SJCRH30 (cell line): Measurements from ENCODE around the gene TAS1R3. TPM values are rescaled to one million over a fixed set of nuclear protein-coding genes. Genes with fewer than 3 reads are reported as not detected.

Experiments used
- DNase-seq, 2 experiments: peaks; one replicate each; pipeline ENCODE4 v3.0.0-alpha.2; 2015 to 2020
- H3K27ac ChIP-seq: fragments of 250-450 bp; sonication (Bioruptor Pico); 2 replicates; pipeline ENCODE4 v1.5.1; 2020; ENCODE audit warnings: mild to moderate bottlenecking, moderate library complexity
- H3K27me3 ChIP-seq: fragments of 250-450 bp; sonication (Bioruptor Pico); 2 replicates; pipeline ENCODE4 v1.5.1; 2020; ENCODE audit warnings: mild to moderate bottlenecking, moderate library complexity
- H3K36me3 ChIP-seq: fragments of 250-450 bp; sonication (Bioruptor Pico); 2 replicates; pipeline ENCODE4 v1.5.1; 2020; ENCODE audit warnings: mild to moderate bottlenecking, moderate library complexity
- H3K4me1 ChIP-seq: fragments of 250-450 bp; sonication (Bioruptor Pico); 2 replicates; pipeline ENCODE4 v1.5.1; 2020; ENCODE audit warnings: mild to moderate bottlenecking, moderate library complexity
- H3K4me3 ChIP-seq: fragments of 250-450 bp; sonication (Bioruptor Pico); 2 replicates; pipeline ENCODE4 v1.5.1; 2020; ENCODE audit warnings: mild to moderate bottlenecking, moderate library complexity
- H3K9me3 ChIP-seq: fragments of 250-450 bp; sonication (Bioruptor Pico); replicated peaks from 2 replicates; pipeline ENCODE4 v1.5.1; 2020; ENCODE audit warnings: mild to moderate bottlenecking, moderate library complexity
- total RNA-seq: library from RNA; depleted of rRNA; stranded (reverse); fragments of >200 nt; shearing (Covaris generic); gene quantifications from 2 replicates; pipeline ENCODE4 v1.2.3, GENCODE V29; 2014

Gene TAS1R3
- total RNA-seq, 1 experiment from 2014 or later = 0.47 TPM

DNA sequence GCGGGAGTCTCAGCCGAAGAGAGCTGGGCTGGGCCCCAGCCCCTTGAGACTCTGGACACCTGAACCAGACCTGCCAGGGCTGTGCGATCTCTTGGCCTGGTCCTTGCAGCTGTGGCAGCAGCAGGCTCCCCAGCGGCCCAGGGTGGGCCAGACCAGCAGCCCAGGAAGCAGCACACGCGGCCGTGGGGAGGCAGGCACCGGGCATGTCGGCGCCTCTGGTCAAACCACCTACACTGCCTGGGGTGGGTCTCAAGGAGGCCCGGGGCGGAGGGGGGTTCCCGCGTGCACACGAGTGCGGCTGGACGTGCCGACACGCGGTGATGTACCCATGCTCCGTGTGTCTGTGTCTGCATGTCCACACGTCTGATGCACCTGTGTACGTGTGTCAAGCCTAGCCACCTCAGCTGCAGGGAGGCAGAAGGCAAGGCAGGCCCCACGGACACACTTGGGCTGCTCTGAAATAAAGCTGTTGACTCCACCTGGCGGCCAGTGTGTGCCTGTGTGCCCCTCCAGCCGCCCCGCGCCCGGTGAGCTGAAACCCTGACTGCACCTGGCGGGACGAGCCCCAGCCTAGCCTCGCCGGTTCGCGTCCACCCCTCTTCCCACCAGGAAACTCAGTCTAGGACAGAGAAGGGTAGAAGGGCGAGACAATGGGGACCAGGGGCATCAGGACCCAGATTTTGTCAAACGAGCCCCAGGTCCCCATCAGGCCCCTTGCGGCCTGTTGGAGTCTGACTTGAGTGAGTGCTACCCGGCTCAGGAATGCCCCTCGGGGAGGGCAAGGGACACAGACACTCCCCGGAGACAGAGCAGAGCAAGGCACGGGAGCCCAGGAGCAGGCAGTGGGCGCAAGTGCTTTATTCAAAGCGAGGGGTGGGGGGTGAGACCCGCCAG, 39.3 kb upstream of the TAS1R3 start:
- Histone ChIP-seq H3K27ac (no peak overlapping the region), H3K4me1 (peaks cover 21% of the 10 kb centered on the region), H3K36me3 (no peaks in the 10 kb centered on the region), H3K9me3 (no peaks in the 10 kb centered on the region), H3K27me3 (no peaks in the 10 kb centered on the region), H3K4me3 (no peak overlapping the region)
- DNase-seq = peak; percentile 87 to 90

DNA sequence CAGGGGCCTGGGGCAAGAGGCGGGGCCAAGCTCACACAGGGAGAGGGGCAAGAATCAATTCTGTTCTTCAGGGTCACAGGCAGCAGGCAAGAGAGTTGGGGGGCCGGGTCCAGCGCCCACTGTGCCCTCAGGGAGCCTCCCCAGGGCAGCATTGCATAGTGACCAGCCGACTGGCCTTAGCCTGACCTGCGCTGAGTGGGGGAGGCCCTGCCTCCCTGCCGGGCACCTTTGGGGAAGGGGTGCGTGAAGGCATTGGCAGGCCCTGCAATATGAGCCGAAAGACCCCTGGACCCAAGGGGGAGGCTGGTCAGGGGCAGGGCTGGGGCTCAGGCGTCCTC, 38.7 kb upstream of the TAS1R3 start:
- Histone ChIP-seq H3K4me3 (no peak overlapping the region), H3K9me3 (no peaks in the 10 kb centered on the region), H3K36me3 (no peaks in the 10 kb centered on the region), H3K4me1 (peaks cover 21% of the 10 kb centered on the region), H3K27ac (no peak overlapping the region), H3K27me3 (no peaks in the 10 kb centered on the region)
- DNase-seq = no peak

DNA sequence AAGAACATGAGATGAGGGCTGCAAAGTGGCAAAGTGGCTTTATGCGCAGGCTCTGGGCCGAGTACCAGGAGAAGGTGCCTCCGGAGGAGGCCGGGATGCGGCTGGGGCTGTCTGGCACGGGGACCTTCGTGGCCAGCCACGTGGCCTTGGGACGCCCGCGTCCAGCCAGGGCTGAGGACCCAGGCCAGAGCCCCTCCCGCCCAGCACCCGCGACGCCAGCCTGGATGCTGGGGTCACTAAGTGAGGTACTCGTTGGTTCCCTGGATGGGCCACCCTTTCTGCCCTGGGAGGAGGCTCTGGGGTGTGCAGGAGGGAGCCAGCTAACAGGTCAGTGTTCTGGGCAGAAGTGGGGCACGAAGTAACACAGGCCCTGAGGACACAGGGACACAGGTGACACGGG, 38.2 kb upstream of the TAS1R3 start:
- DNase-seq = no peak
- H3K36me3 ChIP-seq = no peaks in the 10 kb centered on the region
- H3K4me1 ChIP-seq = peaks cover 21% of the 10 kb centered on the region
- H3K4me3 ChIP-seq = no peak overlapping the region
- H3K27me3 ChIP-seq = no peaks in the 10 kb centered on the region
- no peak overlapping the region for H3K27ac ChIP-seq
- no peaks in the 10 kb centered on the region for H3K9me3 ChIP-seq

DNA sequence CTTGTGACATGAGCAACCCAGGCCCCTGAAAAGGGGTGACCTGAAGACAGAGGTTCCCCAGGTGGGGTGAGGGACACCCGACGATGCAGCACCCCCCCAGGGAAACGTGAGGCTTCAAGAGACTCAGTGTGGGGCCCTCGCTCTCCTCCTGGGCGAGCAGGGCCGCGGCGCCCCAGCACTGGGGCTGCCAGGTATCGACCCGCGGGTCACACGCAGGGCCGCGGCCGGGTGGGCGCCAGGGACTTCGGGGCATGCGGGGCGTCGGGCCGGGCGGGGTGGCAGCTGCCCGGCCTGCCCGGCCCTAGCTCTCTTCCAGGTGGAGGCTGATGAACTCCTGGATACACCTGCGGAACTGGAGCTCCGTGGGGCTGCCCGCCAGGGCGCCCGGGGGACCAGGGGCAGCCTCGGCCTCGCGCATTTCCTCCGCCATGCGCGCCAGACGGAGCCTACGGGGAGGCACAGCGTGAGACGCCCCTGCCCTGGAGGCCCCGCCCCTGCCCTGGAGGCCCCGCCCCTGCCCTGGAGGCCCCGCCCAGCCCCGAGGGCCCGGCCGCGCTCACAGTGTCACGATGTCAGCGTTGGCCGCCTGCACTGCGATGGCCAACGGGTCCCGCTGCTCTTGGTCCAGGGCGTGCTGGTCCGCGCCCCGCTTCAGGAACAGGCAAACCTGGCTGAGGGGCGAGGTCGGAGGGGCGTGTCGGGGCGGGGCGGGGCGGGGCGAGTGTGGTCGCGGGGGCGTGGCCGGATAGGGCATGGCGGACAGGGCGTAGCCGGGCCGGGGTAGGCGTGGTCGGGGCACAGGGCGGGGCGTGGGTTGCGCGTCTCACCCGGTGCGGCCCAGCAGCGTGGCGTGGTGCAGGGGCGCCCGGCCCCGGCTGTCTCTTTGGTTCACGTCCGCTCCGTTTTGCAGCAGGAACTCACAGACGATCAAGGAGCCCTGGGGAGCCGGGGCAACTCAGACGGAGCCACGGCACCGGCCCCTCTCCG, 37.5 kb upstream of the TAS1R3 start:
- Histone ChIP-seq H3K4me3 (no peak overlapping the region), H3K4me1 (peaks cover 24% of the 10 kb centered on the region), H3K9me3 (no peaks in the 10 kb centered on the region), H3K27me3 (no peaks in the 10 kb centered on the region), H3K27ac (no peak overlapping the region), H3K36me3 (no peaks in the 10 kb centered on the region)
- DNase-seq = no peak

DNA sequence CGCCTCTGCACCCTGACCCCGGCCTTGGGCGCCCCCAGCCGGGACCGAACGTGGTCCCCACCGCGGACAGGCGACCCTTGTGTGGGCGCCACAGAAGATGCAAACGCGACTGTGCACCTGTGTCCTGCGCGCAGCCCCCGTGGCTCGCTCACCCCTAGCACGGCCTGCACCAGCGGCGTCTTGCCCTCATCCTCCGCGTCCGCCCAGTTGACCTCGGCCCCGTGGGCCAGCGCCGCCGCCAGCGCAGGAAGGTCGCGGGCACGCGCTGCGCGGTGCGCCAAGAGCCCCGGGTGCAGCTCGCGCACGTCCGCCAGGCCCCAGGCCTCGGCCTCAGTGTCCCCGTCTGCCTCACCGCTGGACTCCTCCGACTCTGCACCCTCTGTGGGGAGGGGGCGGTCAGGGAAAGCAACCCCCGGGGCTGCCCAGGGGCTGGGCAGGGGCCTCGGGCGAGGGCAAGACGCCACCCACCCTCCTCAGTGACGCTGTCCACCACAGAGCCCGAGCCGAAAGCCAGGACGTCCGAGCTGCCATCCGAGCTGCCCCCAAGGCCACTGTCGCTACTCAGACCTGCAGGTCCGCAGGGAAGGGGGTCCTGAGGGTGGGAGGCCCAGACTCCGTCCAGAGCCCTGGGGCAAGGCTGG, 36.7 kb upstream of the TAS1R3 start:
- DNase-seq = no peak
- Histone ChIP-seq H3K4me3 (no peak overlapping the region), H3K36me3 (no peaks in the 10 kb centered on the region)

DNA sequence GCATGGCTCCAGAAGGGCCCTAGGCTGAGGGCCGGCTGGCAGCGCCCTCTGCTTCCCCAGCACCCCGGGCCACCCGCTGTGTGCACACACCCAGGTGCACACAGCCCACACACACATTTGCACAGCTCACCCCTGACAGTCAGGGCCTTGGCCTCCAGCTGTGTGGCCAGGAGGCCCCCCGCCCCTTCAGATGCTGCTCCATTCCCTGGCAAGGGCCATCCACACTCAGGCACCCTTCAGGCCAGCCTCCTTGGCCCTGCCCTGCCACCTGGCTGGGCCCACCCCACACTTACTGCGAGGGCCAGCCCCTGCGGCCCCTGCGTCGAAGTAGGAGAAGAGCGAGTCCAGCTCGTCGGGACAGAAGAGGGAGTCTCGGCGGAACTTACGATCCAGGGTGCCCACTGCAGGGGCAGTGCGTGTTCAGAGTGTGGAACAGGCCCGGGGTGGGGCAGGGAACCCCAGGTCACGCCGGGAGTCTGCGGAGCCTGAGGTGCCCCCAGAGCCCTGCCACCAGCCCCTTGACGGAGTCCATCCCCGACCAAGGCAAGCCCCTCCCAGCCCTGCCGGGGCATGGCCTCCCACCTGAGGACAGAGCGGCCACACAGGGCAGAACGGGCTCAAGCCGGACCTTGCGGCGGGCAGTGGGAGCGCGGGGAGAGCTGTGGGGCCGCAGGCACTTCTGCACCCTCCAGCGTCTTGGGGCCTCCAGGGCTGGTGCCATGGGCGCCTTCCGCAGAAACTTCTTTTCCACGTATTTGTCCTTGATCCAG, 35.7 kb upstream of the TAS1R3 start:
- H3K4me3 ChIP-seq = no peak overlapping the region
- no peak for DNase-seq
- no peaks in the 10 kb centered on the region for H3K36me3 ChIP-seq
- no peaks in the 10 kb centered on the region for H3K27me3 ChIP-seq
- peaks cover 29% of the 10 kb centered on the region for H3K4me1 ChIP-seq
- H3K9me3 ChIP-seq = no peaks in the 10 kb centered on the region
- H3K27ac ChIP-seq = no peak overlapping the region

More for the DNA sequence above, 36.7 kb upstream of the TAS1R3 start:
- Histone ChIP-seq H3K4me1 (peaks cover 29% of the 10 kb centered on the region), H3K27ac (no peak overlapping the region), H3K27me3 (no peaks in the 10 kb centered on the region), H3K9me3 (no peaks in the 10 kb centered on the region)

DNA sequence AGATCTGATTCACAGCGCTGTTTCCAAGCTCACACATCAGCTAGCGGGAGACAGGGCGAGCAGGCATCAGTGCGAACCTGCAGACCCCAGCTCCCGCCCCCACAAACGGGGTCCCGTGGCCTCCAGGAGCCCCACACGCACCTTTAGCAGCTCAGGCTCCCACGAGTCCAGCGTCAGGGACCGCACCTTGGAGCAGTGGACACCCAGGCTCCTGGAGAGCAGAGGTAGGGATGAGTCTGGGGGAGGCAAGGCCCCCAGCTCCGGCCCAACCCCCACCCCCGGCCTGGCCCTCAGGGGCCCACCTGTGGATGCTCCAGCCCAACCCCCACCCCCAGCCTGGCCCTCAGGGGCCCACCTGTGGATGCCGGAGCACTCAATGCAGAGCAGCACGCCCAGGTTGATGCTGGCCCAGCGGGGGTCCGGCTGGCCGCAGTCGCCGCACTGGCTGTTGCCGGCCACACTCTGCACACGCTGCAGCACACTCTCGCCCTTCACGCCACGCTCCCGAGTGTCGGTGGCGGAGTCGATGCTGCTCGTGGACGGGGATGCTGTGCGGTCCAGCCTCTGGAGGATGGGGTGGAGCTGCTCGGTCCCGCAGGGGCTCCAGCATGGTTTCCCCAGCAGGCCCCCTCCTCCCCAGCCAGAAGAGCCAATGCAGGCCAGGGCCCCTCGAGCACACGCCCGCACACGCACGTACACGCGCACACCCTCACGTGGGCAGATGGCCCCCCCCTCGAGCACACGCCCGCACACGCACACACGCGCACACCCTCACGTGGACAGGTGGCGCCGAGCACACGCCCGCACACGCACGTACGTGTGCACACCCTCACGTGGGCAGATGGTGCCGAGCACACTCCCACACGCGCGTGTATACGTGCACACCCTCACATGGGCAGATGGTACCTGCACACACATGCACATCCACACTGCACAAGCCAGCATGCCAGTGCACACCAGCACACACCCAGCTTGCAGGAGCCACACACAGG, 34.7 kb upstream of the TAS1R3 start:
- Histone ChIP-seq H3K4me1 (peaks cover 19% of the 10 kb centered on the region), H3K4me3 (no peak overlapping the region), H3K27me3 (no peaks in the 10 kb centered on the region), H3K27ac (no peak overlapping the region), H3K36me3 (no peaks in the 10 kb centered on the region), H3K9me3 (no peaks in the 10 kb centered on the region)
- no peak for DNase-seq

DNA sequence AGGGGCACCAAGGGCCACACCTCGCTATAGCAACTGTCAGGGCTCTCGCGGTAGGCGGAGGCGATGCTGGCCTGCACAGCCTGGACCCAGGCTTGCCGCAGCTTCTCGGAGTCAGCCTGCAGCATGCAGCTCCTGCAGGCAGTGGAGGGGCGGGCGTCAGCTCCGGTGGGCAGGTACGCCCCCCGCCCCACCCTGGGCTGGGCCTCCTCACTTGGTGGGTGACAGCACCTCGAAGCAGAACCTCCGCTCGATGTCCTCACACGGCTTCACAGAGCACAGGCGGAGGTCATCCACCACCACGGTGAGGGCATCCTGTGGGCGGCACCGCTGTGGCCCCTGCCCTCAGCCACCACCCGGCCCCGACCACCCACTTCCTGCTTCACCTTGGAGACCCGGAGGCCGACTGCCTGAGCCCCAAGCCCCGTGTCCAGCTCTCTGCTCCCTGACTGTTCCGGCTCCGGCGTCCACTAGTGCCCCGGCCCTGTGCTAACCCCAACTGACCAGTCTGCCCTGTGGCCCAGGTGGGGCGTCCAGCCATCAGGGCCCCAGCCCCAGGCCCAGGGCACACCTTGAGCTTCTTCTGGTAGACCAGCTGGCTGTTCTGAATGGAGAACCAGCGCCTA, 33.2 kb upstream of the TAS1R3 start:
- no peaks in the 10 kb centered on the region for H3K27me3 ChIP-seq
- no peaks in the 10 kb centered on the region for H3K36me3 ChIP-seq
- no peaks in the 10 kb centered on the region for H3K9me3 ChIP-seq
- no peak overlapping the region for H3K27ac ChIP-seq
- H3K4me1 ChIP-seq = peaks cover 11% of the 10 kb centered on the region
- no peak overlapping the region for H3K4me3 ChIP-seq
- DNase-seq = no peak

DNA sequence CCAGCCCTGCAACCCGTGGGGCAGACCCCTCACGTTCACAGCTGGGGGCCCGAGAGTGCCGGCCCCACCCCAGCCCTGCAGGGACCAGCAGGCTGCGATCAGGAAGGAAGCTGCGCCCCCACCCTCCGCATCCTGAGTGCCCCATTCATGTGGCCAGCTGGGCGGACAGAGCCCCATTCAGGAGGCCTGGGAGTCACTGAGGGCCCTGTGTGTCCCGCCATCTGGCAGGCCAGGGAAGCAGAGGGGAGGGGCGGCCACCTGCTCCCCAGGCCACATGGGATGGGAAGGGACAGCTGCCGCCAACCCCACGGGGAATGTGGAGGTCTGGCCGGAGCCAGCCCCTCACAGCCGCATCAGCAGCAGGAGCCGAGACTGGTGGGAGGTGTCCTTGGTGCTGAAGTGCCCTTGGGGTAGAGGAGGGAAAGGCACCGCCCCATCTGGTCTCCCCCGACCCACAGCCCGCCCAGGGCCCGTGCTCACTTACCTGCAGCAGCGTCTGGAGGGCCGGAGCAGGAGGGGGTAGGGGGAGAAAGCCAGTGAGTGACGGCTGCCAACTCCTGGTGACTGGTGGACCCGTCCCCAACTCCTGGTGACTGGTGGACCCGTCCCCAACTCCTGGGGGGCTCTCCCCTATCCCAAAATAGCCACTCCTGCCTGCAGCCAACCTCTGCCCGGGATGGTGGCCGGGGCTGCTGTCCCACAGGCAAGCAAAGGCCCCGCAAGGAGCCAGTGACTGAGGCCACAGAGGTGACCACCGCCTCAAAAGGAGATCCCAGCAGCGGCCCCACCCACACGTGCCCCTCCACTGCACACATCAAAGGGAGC, 32.0 kb upstream of the TAS1R3 start:
- H3K36me3 ChIP-seq = no peaks in the 10 kb centered on the region
- no peaks in the 10 kb centered on the region for H3K9me3 ChIP-seq
- peaks cover 14% of the 10 kb centered on the region for H3K4me1 ChIP-seq
- DNase-seq = peak; percentile 100
- no peaks in the 10 kb centered on the region for H3K27me3 ChIP-seq
- no peak overlapping the region for H3K4me3 ChIP-seq
- H3K27ac ChIP-seq = peak overlapping the region; percentile 51

DNA sequence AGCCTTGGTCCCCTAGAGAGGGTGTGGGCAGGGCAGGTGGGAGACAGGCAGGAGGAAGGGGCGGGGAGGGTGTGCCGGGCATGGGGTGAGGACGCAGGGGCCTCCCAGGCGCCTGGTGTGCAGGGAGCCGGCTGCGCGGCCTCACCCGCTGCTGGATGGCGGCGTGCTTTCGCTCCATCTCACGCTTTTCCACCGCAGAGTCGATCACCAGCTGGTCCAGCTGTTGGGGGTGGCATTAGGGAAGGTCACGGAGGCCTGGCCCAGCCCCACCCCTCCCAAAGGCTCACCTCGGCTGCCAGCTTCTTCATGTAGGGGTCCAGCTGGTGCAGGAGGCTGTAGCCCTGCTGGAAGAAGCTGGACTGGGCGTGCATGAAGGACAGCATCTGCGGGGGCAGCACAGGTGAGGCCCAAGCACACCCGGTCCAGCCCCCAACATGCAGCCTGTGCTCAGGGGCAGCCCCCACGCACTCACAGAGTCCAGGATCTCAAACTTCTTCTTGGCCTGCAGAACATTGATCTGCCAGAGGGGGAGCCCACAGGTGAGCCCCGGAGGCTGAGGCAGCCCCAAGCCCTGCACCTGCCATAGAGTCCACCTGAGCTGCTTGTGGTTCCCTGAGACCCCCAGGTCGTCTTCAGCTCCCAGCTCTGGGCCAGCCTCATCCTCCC, 31.3 kb upstream of the TAS1R3 start:
- Histone ChIP-seq H3K4me3 (no peak overlapping the region), H3K36me3 (no peaks in the 10 kb centered on the region), H3K4me1 (peaks cover 17% of the 10 kb centered on the region), H3K27me3 (no peaks in the 10 kb centered on the region), H3K27ac (no peak overlapping the region), H3K9me3 (no peaks in the 10 kb centered on the region)
- no peak for DNase-seq

DNA sequence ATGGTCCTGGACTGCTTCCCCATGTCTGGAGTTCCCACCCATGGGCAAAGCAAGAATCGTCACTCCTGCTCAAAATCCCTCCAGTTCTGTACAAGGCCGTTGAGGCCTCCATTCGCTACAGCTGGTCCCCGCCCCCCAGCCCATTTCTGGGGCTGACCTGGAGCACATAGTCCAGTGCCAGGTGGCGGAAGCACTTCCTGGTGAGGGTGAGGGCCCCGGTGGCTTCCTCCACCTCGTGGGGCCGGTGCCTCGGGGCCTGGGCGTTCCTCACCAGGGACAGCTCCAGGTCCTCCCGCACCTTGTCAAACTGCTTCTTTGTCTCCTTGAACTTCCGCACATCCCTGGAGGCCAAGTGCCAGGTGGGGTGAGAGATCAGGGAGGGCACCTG, 30.7 kb upstream of the TAS1R3 start:
- H3K9me3 ChIP-seq = no peaks in the 10 kb centered on the region
- no peak overlapping the region for H3K4me3 ChIP-seq
- no peak for DNase-seq
- H3K4me1 ChIP-seq = peaks cover 20% of the 10 kb centered on the region
- no peak overlapping the region for H3K27ac ChIP-seq
- no peaks in the 10 kb centered on the region for H3K36me3 ChIP-seq
- H3K27me3 ChIP-seq = no peaks in the 10 kb centered on the region

DNA sequence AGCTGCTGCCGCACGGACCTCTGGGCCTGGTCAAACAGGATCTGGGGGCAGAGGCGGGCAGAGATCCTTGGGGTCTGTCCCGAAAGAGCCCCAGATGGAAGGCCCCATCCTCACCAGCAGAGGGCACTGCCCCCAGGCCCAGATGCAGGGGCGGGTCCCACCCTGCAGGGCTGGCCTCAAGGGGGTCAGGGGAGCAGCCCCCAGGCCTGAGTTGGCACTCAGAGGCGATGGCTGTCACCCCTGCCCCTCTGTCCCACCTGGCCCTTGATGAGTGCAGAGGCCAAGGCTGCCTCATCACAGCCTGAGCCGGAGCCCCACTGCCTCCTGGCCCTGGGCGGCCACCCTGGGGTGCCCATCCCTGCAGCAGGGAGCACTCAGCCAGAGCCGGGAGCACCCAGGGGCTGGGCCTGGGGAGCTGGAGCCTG, 29.1 kb upstream of the TAS1R3 start:
- H3K9me3 ChIP-seq = no peaks in the 10 kb centered on the region
- no peak overlapping the region for H3K4me3 ChIP-seq
- H3K27ac ChIP-seq = no peak overlapping the region
- no peaks in the 10 kb centered on the region for H3K36me3 ChIP-seq
- H3K27me3 ChIP-seq = no peaks in the 10 kb centered on the region
- DNase-seq = no peak
- H3K4me1 ChIP-seq = peaks cover 34% of the 10 kb centered on the region
